HG03442 (cell line): ENCODE results near the gene GOLGA6D.
"Not testable (repeated sequence)": the region's sequence is repeated elsewhere in the genome, so short reads cannot be mapped to it uniquely, and the experiment has no call there.

Experiments used
- ATAC-seq: cut with Tn5 transposase; IDR thresholded peaks from one replicate; pipeline ENCODE4 v1.9.1; 2021; ENCODE audit warnings: mild to moderate bottlenecking, moderate library complexity; ENCODE audit not compliant: unreplicated experiment

GOLGA6D gene

GRCh38 chr15:75328493-75329314, 46.1 kb downstream of the GOLGA6D start:
- ATAC-seq: no peak

GRCh38 chr15:75329571-75329970, 46.9 kb downstream of the GOLGA6D start:
- no peak for ATAC-seq

- not testable (repeated sequence) for ATAC-seq
Measured at GRCh38 chr15:75332093-75332492, 49.5 kb downstream of the GOLGA6D start.

- ATAC-seq: not testable (repeated sequence)
Measured at GRCh38 chr15:75333654-75334419, 51.2 kb downstream of the GOLGA6D start.

GRCh38 chr15:75335313-75335704, 52.7 kb downstream of the GOLGA6D start:
- no peak for ATAC-seq

- peak; percentile 64 for ATAC-seq
Measured at GRCh38 chr15:75335705-75336355, 53.2 kb downstream of the GOLGA6D start, which contains the start of gene COMMD4. TSS of gene COMMD4 (plus strand) at chr15:75336063. CDS start at chr15:75336090, 27 bp downstream.

- no peak for ATAC-seq
Measured at GRCh38 chr15:75338661-75339240, 56.1 kb downstream of the GOLGA6D start.

- no peak for ATAC-seq
Measured at GRCh38 chr15:75339531-75340240, 57.1 kb downstream of the GOLGA6D start.

- ATAC-seq: no peak
Measured at GRCh38 chr15:75342221-75342620, 59.6 kb downstream of the GOLGA6D start.

- not testable (repeated sequence) for ATAC-seq
Measured at GRCh38 chr15:75343953-75344352, 61.3 kb downstream of the GOLGA6D start.
